HG02610 (cell line): ENCODE measurements around the gene NHS.
"Not testable (repeated sequence)": the region's sequence is repeated elsewhere in the genome, so short reads cannot be mapped to it uniquely, and the experiment has no call there.

Source experiments
- ATAC-seq: cut with Tn5 transposase; IDR thresholded peaks from one replicate; pipeline ENCODE4 v1.9.1; 2021; ENCODE audit warnings: mild to moderate bottlenecking, moderate library complexity; ENCODE audit not compliant: unreplicated experiment

NHS gene

DNA sequence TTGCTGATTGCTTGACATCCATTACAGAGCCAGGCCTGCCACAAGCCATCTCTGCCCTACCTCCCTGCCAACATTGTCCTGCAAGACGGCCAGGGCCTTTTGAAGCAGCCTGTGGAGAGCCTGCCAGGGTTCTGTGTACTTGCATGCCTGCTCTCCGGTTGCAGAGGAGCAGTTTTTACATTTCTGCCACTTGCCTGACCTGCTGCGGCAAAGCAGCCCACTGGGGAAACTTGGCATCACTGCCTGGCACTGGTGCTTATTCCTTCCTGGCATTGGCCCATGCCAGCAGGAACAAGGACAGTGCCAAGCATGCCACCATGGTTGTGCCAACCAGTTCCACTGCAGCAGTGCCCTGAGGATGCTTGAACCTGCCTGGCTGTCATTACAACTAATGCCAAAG, 167.1 kb downstream of the NHS start:
- ATAC-seq: no peak

DNA sequence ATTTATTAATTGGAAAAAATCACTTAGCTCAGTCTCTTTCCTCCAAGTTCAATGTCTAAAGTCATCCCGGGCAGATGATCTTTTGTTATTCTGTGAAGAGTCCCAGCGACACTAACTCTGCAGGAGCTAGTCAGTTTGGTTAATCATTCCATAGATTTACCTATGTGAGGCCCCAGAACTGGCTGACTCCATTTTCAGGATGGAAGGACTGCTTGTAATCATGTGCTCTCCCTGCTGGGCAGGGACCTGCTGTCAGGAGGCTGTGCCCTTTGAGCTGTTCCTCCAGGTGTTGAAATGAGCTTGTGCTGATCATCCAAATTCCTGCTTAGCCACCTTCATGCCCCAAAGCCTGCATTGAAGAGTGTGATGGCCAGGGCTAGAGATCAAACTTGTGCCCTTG, 169.8 kb downstream of the NHS start:
- no peak for ATAC-seq

DNA sequence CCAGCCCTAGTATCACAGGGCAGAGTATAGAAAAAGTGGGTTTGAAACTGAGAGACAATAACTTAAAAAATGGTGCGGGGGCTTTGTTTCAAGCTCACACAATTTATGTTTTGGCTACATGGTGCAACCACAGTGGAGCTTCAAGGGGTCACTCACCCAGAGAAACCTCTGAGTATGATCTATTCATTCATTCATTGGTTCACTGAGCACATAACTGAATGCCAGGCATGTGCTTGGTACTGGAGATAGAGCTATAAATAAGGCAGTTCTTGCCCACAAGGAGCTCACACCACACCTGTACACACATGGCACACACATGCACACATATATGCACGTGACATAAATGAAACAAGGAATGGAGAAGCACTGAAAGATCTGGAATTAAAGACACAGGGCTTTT, 171.4 kb downstream of the NHS start:
- ATAC-seq: no peak

DNA sequence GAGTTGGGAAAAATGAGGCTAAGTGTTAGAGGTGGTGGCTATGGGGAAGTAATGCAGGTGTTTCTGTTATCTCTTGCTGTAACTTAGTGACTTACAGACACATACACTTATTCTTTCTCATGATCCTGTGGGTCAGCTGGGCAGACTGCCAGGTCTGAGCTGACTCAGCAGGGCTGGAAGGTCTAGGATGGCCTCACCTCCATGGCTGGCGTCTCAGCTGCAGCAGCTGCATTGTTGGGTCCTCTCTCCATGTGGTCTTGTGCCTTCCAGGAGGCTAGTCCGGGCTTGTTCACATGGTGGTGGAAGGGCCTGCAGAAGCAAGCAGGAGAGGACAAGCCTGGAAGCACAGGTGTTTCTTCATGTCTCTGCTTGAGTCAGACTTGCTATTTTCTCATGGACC, 172.7 kb downstream of the NHS start:
- ATAC-seq: peak; percentile 87

DNA sequence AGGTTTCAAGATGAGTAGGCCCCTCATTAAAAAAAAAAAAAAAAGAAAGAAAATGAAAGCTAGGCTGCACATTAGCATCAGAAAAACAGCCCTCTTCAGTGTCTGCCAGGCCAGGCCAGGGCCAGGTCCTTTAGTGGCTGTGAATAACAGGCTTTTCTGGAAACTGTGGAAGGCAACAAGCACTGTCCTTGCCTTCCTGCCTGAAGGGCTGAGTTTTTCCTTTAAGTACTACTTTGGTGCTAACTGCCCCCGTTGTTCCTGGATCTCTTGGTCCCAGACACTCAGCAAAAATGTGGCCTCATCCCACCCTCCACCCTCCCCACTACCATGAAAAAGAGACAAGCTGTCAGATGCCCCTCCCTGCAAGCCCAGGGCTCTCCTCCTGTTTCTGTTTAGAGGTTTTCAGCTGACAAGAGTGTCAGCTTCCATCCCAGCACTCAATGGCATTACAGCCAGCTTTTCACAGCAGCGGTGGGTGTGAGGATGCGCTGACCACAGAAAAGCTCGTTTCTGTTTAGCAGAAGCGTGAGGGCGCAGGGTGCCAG, 174.2 kb downstream of the NHS start:
- ATAC-seq: no peak

DNA sequence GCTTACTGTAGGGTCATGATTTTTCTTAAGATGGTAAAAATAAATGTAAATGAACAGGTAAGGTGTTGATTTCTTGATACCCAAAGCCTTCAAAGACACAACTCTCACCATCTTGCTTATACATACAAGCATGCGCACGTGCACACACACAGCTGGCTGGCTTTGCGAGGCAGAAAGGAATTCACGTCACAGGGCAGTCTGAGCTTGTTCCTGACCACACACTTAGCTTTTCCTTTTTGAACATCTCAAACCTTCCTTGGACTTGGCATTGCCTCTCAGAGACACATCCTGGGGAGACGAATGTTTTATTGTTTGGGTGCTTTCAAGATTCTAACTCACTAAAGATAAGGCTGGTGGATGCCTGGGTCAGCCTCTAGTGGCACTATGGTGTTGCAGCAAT, 175.0 kb downstream of the NHS start:
- ATAC-seq: no peak

DNA sequence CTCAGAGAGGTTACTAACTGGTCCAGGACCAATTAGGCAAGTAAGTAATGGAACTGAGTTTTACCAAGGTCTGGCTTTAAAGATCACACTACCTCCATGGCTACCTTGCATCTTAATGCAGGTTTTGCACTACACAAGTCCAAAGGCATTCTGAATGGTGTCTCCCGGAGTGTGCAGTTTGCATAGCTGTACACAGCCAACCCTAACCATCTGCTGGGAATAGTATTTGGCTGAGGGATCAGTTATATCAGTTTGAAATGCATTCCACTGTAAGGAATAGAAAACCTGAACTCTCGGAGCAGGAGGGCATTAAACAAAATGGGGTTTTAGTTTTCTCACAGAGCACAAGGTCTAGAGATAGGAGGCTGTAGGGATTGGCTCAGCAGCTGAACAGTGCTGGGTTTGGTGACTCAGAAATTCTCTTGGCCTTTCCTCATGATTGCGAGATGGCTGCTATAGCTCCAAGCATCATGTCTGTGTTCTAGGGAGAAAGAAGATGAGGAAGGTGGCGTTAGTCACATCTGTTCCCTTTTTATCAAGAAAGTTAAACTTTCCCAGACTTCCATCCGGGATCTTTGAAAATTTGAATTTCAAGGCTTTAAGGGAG, 177.1 kb downstream of the NHS start:
- no peak for ATAC-seq

DNA sequence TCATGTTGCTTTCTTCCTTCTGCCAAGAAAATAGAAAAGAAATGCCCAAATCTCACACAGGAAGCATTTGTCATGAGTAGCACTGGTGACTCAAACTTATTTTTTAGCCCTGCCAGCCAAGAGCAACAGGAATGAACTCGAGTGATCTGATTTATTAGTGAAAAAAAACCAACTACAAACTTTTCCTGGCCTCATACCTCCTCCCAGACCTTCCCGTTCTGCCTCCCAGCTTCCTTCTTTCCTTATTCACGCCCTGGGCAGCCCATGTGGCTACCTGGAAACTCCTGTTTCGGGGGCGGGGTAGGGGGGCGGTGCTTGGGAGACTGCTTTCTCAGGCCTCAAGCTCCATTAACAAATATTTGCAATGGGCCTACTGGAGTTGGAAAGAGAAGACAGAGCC, 178.5 kb downstream of the NHS start:
- ATAC-seq: no peak

DNA sequence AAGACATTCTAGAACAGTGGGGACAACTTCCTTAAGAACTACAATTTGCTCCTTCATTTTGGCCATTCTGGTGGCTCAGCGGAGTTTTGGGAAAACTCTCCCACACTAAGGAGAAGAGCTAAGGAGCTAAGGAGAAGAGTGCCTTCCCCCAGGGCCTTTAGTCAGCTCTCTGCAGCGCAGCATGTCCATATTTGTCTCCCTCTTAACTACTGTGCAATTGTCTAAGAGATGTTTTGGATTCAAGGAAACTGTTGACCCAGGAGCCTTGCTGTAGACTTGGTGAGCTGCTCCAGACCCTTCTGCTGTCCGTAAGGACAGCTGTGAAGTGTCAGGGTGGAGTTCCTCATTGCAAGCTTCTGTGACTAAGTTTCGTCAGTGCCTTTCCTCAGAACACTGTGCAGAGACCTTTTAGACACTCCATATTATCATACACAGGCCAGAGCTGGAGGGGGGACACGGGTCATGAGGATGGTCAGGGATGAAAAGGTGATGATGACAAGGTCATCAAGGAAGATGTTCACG, 179.0 kb downstream of the NHS start:
- ATAC-seq: no peak

DNA sequence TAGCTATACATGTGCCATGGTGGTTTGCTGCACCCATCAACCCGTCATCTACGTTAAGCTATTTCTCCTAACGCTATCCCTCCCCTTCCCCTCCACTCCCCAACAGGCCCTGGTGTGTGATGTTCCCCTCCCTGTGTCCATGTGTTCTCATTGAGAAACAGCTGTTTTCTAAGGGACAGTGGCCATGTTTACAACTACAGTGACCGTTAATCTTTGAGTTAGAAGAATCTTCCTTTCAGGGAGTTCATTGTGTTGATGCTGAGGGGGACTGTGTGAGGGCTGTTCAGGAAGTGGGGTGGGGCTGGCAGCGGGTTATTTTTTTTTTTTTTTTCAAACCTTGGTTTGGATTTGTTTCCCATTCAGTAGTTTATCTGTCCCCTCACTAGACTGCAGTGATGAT, 179.9 kb downstream of the NHS start:
- ATAC-seq: no peak

DNA sequence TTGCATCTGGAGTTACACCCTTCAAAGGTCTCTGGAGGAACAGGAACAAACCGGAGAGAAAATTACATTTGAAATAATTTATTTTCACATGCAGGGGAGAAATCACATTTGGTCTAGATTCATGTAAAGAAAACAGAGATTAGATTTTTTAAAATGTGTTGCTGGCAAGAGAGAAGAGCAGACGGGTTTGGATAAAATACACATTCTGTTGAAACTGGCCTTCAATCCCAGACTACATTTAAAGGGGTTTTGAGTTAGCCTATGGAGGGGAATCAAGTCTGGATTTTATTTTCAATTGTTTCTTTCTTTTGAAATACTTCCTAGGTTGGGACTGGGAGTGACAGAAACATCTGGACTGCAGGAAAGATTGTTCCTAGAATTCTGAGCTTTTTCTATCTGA, 180.8 kb downstream of the NHS start:
- ATAC-seq: no peak

DNA sequence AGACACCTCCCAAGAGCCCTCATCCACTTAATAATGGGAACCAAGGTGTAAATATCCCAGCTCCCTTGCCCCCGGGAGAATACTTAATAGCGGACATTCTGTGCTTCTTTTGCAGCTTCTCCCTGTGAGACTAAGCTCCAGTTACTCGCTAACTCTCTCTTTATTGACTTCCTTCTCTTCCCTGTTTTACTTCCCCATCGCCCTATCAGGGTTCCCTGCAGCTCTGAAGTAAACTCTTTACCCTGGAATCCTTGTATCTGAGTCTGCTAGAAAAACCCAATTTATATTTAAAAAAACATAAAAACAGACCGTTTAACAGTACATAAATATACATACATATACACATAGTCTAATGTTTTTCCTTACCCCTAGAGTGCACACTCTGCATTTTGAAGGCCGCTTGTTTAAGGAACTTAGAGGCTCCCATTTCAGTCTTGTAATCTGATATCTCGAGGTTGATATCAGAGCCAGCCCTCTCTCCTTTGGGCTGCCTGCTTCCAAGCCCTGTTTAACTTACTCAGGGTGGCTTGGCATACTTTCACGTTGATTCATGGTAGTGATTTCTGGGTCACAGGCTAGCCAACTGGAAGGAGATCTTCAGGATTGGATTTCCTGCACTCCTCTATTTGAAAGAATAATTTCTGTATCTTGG, 184.9 kb downstream of the NHS start:
- ATAC-seq: no peak

DNA sequence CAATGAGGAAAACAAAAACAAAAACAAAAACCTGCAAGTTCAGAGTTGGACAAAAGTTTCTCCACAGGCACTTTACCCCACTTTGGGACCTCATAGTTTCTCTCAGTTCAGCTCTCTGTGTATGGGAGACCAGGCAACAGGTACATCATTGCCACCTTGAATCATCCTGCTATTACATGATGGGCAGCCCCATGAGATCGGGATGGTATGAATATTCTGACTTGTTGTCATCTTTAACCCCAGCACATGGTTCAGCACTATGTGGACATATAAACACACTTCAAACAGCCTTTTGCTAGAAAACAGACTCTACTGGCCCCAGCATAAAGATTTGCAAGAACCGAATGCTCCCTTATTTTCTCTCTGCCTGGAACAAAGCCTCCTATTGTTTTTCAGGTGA, 185.4 kb downstream of the NHS start:
- ATAC-seq: no peak

DNA sequence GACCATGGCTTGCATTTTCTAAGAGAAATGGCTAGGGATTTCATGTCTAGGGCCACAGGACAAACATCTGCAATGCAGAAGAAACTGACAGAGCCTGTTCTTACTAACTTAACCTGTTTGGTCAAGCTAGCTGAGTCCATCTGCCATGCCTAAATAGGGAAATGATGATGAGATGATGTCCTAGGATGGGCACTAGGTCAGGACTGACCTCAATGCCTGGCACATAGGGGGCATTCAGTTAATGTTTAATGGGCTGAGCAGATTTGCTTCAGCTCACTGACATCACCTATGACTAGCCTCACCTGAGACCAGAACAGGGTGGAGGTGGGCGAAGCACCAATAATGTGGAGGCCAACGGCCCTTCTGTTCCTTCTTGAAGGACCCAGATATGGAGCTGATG, 188.1 kb downstream of the NHS start:
- ATAC-seq: no peak

DNA sequence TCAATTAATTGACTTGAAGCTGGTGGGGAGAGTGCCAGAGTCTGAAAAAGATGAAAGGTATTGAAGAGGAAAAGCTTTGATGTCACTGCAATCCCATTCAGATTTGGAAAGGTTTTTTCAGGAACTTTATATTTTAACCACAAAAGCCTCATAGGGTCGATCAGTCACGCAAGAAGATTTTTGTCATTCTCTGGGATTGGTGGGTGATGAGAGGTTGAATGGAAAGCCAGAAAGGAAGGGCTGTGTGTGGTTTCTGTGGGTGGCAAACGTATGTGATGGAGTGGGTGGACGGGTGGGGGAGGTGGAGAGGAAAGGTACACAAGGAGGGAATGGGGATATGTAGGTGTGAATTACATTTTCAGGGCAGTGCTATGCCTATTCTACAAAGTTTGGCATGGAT, 188.5 kb downstream of the NHS start:
- no peak for ATAC-seq

DNA sequence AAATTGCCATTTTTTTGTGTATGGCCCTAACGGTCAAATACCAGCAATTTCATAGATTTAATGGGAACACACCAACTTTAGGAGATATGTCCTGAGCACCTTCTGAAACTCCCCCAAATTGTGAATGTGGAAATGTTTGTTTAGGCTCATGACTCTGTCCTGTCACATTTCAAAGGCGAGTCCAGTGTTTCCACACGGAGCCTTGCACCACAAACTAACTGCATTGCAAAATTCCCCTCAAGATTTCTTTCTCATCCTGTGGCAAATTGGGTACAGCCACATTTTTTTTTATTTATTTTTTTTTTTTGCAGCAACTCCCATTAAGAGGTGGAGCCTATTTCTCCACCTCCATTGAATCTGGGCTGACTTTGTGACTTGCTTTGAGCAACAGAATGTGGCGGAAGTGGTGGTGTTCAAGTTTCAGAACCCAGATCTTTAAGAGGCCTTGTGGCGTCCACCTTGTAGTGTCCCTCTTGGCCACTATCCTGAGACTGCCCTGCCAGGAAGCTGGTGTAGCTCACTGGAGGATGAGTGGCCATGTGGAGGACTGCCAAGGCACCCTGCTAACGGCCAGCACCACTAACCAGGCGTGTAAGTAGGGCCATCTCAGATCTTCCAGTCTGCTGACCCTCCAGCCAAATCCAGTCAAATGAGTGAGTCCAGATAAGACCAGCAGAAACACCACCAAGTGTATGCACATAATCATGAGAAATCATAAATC, 189.8 kb downstream of the NHS start:
- no peak for ATAC-seq

DNA sequence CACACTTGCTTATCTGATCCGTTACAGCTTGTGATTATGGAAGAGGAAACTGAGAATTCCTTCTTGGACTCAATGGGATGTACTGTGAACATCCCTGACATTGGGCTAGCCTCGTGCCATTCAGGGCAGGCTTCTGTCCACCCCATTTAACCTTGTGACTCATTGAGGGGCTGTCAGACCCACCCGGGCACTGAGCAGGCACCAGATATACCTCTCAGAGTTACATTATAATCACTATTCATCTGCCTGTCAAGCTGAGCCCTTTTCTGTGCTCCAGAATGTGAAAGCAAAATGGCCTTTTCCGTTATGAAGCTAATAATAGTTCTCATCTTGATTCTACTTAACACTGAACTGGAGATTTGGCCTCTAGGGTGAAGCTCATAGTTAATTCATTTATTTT, 191.7 kb downstream of the NHS start:
- no peak for ATAC-seq

DNA sequence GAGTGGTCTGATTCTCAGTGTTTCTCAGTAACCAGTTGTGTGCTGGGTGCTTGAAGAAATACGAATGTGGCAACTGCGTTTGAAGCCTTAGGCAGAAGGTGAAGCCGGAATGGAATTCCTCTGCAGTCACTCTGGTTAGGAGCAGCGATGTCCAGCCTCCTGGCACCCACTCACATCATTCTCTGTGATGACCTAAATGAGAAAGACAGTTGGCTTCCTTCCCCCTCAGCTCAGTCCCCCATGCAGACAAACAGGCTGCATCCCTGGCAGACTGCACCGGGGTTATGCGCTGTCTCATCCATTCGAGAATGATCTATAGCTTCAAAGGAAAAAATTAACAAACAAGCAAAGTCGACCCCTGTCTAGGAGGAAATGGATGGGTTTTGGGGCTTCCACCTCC, 192.2 kb downstream of the NHS start:
- no peak for ATAC-seq

DNA sequence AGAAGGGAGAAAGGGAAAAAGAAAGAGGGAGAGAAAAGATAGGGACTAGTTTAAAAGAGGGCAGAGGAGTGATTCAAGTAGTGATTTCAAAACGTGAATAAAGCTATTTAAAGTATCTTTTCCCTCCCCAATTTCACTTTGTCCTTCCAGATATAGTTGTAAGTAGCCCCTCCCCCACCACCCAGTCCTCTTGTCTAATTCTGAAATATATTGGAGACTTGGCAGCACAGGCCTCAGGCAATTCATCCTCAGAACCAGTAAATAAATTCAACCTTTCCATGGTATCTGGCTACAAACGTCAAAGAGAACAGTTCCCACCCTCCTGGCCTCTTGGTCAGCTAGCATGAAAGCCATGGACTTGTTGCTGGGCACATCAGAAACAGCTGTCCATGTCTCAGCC, 192.8 kb downstream of the NHS start:
- no peak for ATAC-seq

DNA sequence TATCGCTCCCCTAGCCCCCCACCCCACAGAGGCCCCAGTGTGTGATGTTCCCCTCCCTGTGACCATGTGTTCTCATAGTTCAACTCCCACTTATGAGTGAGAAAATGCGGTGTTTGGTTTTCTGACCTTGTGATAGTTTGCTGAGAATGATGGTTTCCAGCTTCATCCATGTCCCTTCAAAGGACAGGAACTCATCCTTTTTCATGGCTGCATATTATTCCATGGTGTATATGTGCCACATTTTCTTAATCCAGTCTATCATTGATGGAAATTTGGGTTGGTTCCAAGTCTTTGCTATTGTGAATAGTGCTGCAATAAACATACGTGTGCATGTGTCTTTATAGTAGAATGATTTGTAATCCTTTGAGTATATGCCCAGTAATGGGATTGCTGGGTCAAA, 193.8 kb downstream of the NHS start:
- ATAC-seq: not testable (repeated sequence)

DNA sequence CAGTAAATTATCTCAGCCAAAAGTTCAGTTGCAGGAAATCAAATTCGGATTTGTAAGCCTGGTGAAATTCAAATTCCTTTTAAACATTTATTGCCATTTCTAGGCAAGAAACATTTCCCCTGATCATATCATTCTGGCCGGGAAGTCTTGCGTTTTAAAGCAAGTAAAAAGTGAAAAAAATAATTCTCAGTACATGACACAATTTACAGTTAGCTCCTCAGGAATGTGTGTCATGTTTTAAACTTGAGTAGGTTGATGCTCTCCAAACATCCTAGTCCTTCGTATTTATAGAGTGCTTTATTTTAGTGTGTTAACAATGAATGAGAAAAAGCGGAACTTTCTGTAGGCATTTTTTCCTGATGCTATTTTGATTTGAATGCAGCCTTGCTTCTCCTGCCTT, 204.0 kb downstream of the NHS start:
- ATAC-seq: no peak

DNA sequence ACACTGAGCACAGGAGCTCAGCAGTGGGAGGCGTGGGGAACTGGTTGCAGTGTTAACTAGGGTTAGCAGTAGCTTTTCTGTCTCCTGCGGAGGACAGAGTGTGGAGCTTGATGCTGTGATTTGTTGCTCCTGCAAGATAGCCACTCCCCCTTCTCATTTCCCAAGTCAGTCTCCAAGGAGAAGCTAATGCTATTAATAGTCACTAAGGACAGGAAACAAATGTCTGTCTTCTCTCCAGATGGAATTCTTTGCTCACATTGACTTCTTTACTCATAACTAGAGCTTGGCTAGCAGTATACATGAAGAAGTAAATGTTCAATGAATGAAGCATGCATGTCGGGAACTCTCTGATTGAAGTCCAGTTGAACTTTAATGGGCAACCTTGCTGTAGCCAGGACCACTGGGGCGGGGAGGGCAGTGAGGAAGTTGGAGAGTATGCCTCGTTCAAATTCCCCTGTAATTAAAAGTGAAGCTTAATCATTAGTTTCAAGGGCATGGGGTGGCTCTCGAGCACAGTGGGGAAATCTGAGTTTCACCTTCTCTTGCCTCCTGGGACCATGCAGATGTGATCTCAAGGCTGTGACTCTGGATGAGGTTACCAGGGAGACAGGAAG, 205.6 kb downstream of the NHS start:
- no peak for ATAC-seq
